ENCODE measurements around the gene COIL.

GRCh38 chr17:56928586-56928985 lies 32.3 kb downstream of the COIL start:
- no peak for TF ChIP-seq CTCF (IDR thresholded peaks at IDR 0.05; ENCODE audit: low read depth, low read length)
- no peak for TF ChIP-seq POLR2A (IDR thresholded peaks at IDR 0.05; ENCODE audit: extremely low read depth, insufficient read length)
- no peak for TF ChIP-seq MYC (IDR thresholded peaks at IDR 0.05; ENCODE audit: low read depth, low read length)

All from NB4 (cell line).